Vagina (tissue), 2 donors: ENCODE measurements around the gene TRIM52. TPM values are rescaled to one million over a fixed set of nuclear protein-coding genes. Genes with fewer than 3 reads are reported as not detected.

Source experiments
- DNase-seq, 2 donors: peaks; one replicate each; pipeline ENCODE4 v3.0.0-alpha.2; 2017; ENCODE audit errors: extremely low spot score in 2 of 2
- H3K27ac ChIP-seq: fragments of 200-600 bp; sonication (generic); one replicate; pipeline ENCODE4 v1.5.1; 2019
- H3K27me3 ChIP-seq: fragments of 200-600 bp; sonication (generic); one replicate; pipeline ENCODE4 v1.5.1; 2019
- H3K36me3 ChIP-seq, 2 donors: fragments of 200-600 bp; sonication (generic); one replicate each; pipeline ENCODE4 v1.5.1; 2017 to 2019
- H3K4me1 ChIP-seq: fragments of 200-600 bp; sonication (generic); one replicate; pipeline ENCODE4 v1.5.1; 2019
- H3K4me3 ChIP-seq, 2 donors: fragments of 200-600 bp; sonication (generic); 1 replicate in 1 of 2; 2 replicates in 1 of 2; pipeline ENCODE4 v1.5.1; 2016 to 2019
- H3K9me3 ChIP-seq: fragments of 200-600 bp; sonication (generic); one replicate; pipeline ENCODE4 v1.5.1; 2019
- CTCF ChIP-seq, 3 experiments: fragments of 450-650 bp in 2 of 3; fragments of 200-600 bp in 1 of 3; sonication (generic) in 1 of 3; IDR thresholded peaks; one replicate each; pipeline ENCODE4 v1.5.1; 2017 to 2019; ENCODE audit warnings: antibody characterized with exemption in 3 of 3, mild to moderate bottlenecking in 2 of 3, moderate library complexity in 2 of 3
- POLR2A ChIP-seq, 2 donors: fragments of 450-650 bp; IDR thresholded peaks; one replicate each; pipeline ENCODE4 v1.6.1; 2017; ENCODE audit warnings: antibody characterized with exemption in 2 of 2, mild to moderate bottlenecking in 2 of 2, moderate library complexity in 2 of 2
- POLR2AphosphoS5 ChIP-seq, 2 donors: sonication (generic); formaldehyde crosslinking; IDR thresholded peaks; one replicate each; pipeline ENCODE4 v1.9.0; 2017; ENCODE audit warnings: antibody characterized with exemption in 2 of 2, mild to moderate bottlenecking in 2 of 2, low read depth in 1 of 2; ENCODE audit not compliant: insufficient read depth in 1 of 2
- intact Hi-C: fragments of 100-400 bp; cut with DNase I; formaldehyde crosslinking; loops from one replicate; pipeline ENCODE4 v1.15.1; 2023
- total RNA-seq: library from RNA; depleted of rRNA; stranded (reverse); fragments of >200 nt; gene quantifications from one replicate; pipeline ENCODE4 v1.2.3, GENCODE V29; 2016

TRIM52 gene
- total RNA-seq, 1 donor from 2014 or later = 17.2 TPM

DNA sequence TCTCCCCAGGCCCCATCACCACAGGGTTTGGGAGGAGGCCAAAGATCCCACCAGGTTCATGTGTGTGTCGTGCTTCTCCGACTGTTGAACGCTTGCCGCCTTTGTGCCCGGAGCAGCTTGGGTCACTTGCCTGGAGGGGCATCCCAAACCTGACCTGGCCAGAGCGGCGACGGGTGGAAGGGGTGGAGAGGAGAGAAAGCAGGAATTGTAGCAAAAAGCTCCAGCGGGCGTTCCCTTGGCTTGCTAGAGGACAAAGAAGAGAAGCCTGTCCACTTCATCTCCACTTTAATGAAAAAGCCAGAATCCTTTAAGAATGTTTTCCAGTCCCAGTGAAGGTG, 40.8 kb downstream of the TRIM52 start:
- TF ChIP-seq POLR2AphosphoS5 (IDR thresholded peaks at IDR 0.05; ENCODE audit: insufficient read depth in 1 of 2, low read depth in 1 of 2) (no peak), CTCF (IDR thresholded peaks at IDR 0.05) (no peak), POLR2A (IDR thresholded peaks at IDR 0.05) (no peak)
- no peaks in the 10 kb centered on the region for H3K27me3 ChIP-seq
- no peaks in the 10 kb centered on the region for H3K9me3 ChIP-seq
- no peak overlapping the region for H3K4me3 ChIP-seq
- no peak overlapping the region for H3K27ac ChIP-seq
- no peaks in the 10 kb centered on the region for H3K36me3 ChIP-seq
- intact Hi-C loops = no loop called here
- peaks cover 37% of the 10 kb centered on the region for H3K4me1 ChIP-seq
- no peak for DNase-seq

- DNase-seq = no peak
- H3K27ac ChIP-seq = no peak overlapping the region
- no peaks in the 10 kb centered on the region for H3K9me3 ChIP-seq
- peaks cover 31% of the 10 kb centered on the region for H3K4me1 ChIP-seq
- H3K27me3 ChIP-seq = no peaks in the 10 kb centered on the region
- intact Hi-C loops = no loop called here
- TF ChIP-seq POLR2A (IDR thresholded peaks at IDR 0.05) (no peak), POLR2AphosphoS5 (IDR thresholded peaks at IDR 0.05; ENCODE audit: insufficient read depth in 1 of 2, low read depth in 1 of 2) (no peak), CTCF (IDR thresholded peaks at IDR 0.05) (no peak)
- H3K4me3 ChIP-seq = no peak overlapping the region
- no peaks in the 10 kb centered on the region for H3K36me3 ChIP-seq
Measured at GRCh38 chr5:181219262-181220177, 41.4 kb downstream of the TRIM52 start.

DNA sequence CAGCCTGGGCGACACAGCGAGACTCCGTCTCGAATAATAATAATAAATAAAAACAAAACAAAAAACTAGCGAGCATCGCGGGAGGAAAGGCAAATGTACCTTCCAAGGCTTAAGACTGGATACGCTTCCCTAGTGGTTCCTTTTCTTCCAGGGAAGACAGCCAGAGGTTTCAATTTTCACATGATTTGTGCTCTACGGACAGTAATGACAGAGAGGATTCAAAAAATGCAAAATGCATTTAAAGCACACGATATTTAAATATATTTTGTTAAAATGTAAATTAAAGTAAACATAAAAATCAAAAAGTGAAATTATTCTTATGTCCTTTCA, 42.2 kb downstream of the TRIM52 start:
- peaks cover 23% of the 10 kb centered on the region for H3K4me1 ChIP-seq
- peak overlapping the region; percentile 62 for H3K27ac ChIP-seq
- no peaks in the 10 kb centered on the region for H3K9me3 ChIP-seq
- H3K27me3 ChIP-seq = no peaks in the 10 kb centered on the region
- DNase-seq = no peak
- TF ChIP-seq CTCF (IDR thresholded peaks at IDR 0.05) (no peak), POLR2AphosphoS5 (IDR thresholded peaks at IDR 0.05; ENCODE audit: insufficient read depth in 1 of 2, low read depth in 1 of 2) (no peak), POLR2A (IDR thresholded peaks at IDR 0.05) (no peak)
- no peaks in the 10 kb centered on the region for H3K36me3 ChIP-seq
- intact Hi-C loops = no loop called here
- H3K4me3 ChIP-seq = peak overlapping the region; percentile 46 to 65

- TF ChIP-seq CTCF (IDR thresholded peaks at IDR 0.05) = no peak
- TF ChIP-seq POLR2A (IDR thresholded peaks at IDR 0.05) = no peak
- TF ChIP-seq POLR2AphosphoS5 (IDR thresholded peaks at IDR 0.05; ENCODE audit: insufficient read depth in 1 of 2, low read depth in 1 of 2) = no peak
- Histone ChIP-seq H3K27me3 (no peaks in the 10 kb centered on the region), H3K4me3 (peak overlapping the region; percentile 46 to 65), H3K4me1 (peaks cover 22% of the 10 kb centered on the region), H3K9me3 (no peaks in the 10 kb centered on the region), H3K27ac (peak overlapping the region; percentile 62), H3K36me3 (no peaks in the 10 kb centered on the region)
- no peak for DNase-seq
- intact Hi-C loops = no loop called here
Measured at GRCh38 chr5:181217803-181218062, 43.2 kb downstream of the TRIM52 start.

- no peak for DNase-seq
- H3K9me3 ChIP-seq = no peaks in the 10 kb centered on the region
- no peaks in the 10 kb centered on the region for H3K27me3 ChIP-seq
- TF ChIP-seq POLR2AphosphoS5 (IDR thresholded peaks at IDR 0.05; ENCODE audit: insufficient read depth in 1 of 2, low read depth in 1 of 2) (peak in 1 of 2 donors; percentile 49), POLR2A (IDR thresholded peaks at IDR 0.05) (no peak), CTCF (IDR thresholded peaks at IDR 0.05) (no peak)
- H3K36me3 ChIP-seq = no peaks in the 10 kb centered on the region
- H3K27ac ChIP-seq = peak overlapping the region; percentile 62
- peak overlapping the region; percentile 46 to 65 for H3K4me3 ChIP-seq
- H3K4me1 ChIP-seq = peaks cover 22% of the 10 kb centered on the region
- intact Hi-C loops = no loop called here
Measured at GRCh38 chr5:181217111-181217802, 43.7 kb downstream of the TRIM52 start.
